ENCODE measurements around the gene TOR4A. TPM values are rescaled to one million over a fixed set of nuclear protein-coding genes. Genes with fewer than 3 reads are reported as not detected.

TOR4A gene
- 1 to 10 TPM; 2.1 to 5.8 (median 5.5) TPM for polyA plus RNA-seq

DNA sequence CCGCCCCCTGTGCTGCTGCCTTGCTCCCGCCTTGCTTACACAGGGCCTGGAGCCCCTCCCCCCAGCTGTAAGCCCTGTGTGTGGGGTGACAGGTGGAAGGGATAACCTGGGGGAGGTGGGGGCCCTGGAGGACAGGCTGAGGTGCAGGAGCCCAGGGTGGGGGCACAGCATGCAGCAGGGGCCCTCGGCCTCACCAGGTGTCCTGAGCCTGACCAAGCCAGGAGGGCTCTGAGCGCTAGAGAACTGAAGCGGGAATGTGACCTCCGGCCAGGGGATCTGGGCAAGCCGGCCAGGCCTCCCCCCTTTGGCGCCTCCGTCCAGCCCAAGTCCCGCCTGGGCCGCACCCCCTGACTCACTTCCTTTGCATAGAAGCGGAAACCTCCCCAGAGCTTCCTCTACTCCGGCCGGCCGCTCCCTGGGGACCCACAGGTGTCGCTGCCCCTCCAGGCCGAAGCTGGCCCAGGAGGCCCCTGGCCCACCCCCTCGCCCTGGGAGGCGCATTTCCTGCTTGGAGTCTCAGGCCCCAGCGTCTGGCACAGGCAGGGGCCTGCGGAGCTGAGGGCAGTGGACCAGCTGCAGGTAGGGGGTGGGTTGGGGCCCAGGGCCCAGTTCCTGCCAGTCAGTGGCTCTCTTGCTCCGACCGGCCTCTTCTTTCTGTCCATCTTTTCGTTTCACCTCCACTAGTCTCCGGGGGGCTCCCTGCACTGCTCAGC lies at the start of gene TOR4A:
Gene TOR4A, plus strand, starts transcription at position 398 of the 713 bp plus-strand sequence. CDS start 964 bp downstream, outside the sequence.
- WGBS, 3 donors: 3 to 17% (median 4%) methylated on average over 24 to 25 of the region's 25 CpGs
- no peak within 1 kb of the TSS for H3K27ac ChIP-seq (ENCODE audit: low read depth, low read length)

DNA sequence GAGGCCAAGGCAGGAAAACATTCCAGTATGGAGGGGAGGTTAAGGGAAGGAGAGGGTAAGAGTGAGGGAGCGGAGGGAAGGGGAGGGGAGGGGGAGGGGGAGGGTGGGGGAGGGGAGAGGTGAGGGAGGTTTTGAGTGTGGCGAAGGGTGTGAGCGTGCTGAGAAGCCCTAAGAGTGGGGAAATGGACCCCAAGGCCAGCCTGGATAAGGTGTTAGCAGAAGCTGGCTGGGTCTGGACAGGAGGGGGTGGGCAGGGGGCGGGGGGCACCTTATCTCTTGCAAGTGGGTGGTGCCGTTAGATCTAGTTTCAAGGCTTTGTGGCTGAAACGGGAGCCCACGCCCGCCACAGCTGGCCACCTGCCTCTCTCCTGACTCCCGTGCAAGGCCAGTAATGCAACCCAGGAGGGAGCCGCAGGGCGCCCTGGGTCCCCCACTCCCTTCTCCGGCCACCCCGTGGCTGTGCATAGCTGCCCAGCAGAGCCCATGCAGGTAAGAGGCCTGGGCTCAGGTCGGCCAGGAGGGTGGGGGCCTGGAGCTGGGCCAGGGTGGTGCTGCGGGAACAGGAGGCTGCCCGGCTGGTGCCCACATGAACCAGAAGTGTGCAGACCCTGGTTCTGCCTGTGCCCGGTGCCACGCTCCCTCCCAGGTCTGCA lies 49.5 kb upstream of the TOR4A start:
- H3K27ac ChIP-seq (ENCODE audit: low read depth, low read length): no peak overlapping the region
- WGBS, 3 donors: 25 to 43% (median 33%) methylated on average over 18 of the region's 18 CpGs

DNA sequence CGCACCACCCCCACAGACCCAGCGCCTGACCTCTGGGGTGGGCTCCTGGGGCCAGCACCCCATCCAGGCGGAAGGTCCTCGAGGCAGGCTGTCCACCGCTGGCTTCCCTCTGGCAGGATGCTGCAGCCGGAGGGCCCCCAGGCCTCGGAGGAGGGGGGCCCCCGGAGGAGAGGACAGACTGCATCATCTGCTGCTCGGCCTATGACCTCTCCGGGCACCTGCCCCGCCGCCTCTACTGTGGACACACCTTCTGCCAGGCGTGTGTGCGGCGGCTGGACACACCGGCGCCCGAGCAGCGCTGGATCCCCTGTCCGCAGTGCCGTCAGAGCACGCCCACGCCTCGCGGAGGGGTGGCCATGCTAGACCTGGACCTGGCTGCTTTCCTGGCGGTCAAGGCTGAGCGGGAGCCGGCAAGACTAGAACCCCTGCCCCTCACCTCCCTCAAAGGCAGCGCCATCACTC lies 49.0 kb upstream of the TOR4A start:
- WGBS, 3 donors: 53 to 57% (median 56%) methylated on average over 27 to 29 of the region's 29 CpGs
- H3K27ac ChIP-seq (ENCODE audit: low read depth, low read length): no peak overlapping the region

DNA sequence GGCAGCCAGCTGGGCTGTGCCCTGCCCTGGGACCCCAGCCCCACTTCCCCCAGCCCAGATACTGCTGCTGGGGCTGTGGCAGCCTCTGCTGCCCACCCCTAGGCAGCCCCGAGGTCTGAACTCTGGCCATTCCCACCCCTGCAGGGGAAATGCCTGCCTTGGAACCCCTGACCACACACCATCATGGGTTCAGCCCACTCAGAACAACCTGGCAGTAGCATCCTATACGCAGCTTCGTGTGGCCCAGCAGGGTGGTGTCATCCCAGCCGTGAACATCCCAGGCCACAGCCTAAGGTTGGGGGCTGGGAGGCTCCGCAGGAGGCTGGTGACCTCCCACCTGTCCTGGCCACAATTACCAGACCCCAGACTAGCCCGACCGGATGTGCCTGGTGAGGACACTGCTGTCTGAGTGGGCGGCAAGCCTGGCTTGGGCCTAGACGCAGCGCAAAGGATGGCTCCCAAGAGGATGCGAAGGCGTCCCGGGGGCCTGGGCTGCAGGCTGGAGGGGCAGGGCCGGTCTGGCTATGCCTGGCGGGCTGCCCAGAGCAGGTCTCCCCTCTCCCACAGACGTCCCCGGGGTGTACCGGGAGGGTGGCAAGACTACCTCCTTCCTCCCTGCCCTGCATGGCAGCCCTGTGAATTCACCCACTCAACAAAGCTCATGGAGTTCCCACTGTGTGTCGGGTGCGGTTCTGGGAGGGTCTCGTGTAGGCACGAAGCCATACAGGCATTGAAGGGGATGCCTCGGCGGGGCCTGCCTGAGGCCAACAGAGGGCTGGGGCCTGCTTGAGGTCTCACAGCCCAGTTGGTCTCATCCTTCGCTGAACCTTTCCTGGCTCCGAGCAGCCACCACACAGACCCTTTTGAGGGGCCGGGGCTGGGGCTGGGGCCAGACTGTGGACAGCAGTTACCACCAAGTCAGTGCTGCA lies 48.3 kb upstream of the TOR4A start:
- 59 to 73% (median 61%) methylated on average over 26 to 27 of the region's 27 CpGs for WGBS, 3 donors
- no peak overlapping the region for H3K27ac ChIP-seq (ENCODE audit: low read depth, low read length)

DNA sequence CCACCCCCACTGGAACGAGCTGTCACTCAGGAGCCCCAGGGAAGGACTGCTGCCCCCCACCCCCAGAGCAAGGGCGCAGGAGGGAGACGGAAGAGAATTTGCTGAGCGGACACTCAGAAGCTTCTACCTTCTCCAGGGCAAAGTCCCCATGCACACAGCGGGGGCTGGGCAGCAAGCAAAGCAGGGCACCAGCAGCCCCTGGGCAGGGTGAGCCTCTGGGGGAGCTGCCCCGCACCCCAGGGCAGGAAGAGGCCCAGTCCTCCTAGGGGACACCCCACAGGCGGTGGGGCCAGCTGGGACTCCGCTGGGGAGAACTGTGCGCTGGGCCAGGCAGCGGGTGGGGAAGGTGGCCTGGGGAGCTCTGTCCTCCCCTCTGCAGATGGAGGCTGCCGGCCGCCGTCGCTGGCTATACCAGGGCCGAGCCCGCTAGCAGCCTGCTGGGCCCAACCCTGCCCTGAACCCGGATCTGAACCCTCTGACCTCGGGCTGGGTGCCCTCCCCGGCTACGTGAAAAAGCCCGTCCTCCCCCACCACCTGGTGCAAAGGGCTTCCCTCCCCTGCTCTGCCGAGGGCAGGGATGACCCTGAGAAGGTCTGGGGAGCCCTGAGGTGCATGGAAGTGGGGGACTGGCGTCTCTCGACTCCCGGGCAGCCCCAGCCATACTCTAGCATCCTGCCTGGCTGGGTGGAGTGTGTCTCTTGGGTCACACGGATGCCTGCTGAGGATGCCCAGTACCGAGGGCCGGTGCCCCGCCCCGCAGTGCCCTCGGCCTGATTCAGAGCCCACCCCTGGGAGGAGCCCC lies 47.4 kb upstream of the TOR4A start:
- no peak overlapping the region for H3K27ac ChIP-seq (ENCODE audit: low read depth, low read length)
- WGBS, 3 donors: 57 to 63% (median 59%) methylated on average over 24 to 31 of the region's 31 CpGs

DNA sequence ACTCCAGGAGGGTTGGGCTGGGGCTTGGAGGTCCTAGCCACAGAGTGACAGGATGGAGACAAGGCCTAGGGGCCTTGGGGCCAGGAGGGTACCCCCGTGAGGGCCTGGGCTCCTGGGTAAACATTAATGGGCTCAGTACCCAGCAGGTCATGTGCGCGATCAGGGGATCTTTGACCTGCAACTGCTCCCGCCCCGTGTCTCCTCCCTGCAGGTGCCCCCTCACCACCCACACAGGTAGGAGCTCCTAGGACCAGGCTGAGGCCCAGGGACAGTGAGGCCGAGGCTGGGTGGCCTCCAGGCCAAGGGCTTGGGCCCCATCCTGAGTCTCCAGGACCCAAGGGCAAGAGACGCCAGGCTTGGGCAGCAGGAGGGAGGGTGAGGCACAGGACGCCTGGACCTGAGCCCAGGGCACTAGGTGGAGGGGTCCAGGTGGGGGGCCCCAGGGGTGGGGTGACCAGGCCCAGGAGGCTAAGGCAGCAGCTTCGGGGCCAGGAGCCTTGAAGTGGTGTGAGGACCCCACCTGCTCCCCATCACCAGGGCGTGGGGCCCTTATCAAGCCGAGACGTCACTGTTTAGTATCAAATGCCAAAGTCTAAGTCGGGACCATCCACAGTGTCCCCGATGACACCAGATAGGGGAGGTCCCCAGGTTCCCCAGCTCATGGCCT lies 46.7 kb upstream of the TOR4A start, which contains the start of gene SLC34A3:
Gene SLC34A3, plus strand, starts transcription at position 197 of the 667 bp plus-strand sequence. CDS start 802 bp downstream, outside the sequence.
- WGBS, 3 donors: 62 to 72% (median 72%) methylated on average over 14 of the region's 14 CpGs
- H3K27ac ChIP-seq (ENCODE audit: low read depth, low read length): no peak within 1 kb of the TSS

DNA sequence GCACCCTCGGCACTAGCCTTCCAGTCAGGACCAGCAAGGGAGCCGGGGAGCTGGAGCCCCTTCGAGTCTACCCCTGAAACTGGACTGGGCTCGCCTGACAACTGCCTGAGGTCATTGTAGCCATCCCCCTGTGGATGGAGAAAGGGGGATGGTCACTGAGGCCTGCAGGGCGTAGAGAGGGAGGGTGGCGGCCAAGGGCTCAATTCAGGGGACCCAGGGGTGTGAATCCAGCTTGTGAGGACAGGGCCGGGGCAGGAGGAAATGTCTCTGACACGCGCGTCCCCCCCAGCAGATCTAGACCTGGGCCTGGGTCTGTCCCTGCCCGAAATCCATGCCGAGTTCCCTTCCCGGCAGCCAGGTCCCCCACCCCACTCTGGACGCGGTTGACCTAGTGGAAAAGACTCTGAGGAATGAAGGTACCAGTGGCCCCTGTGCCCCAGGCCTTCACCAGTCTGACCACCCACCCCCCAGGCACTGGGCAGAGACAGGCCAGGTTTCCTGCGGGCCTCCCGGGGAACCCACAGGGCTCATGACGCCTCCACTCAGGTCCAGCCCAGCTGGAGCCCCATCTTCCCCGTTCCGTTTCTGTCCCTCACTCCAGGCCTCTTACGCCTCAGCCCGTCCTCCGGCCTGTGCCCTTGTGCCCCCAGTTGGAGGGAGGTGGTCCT lies 46.0 kb upstream of the TOR4A start:
- 79 to 89% (median 81%) methylated on average over 22 to 23 of the region's 23 CpGs for WGBS, 3 donors
- no peak overlapping the region for H3K27ac ChIP-seq (ENCODE audit: low read depth, low read length)

DNA sequence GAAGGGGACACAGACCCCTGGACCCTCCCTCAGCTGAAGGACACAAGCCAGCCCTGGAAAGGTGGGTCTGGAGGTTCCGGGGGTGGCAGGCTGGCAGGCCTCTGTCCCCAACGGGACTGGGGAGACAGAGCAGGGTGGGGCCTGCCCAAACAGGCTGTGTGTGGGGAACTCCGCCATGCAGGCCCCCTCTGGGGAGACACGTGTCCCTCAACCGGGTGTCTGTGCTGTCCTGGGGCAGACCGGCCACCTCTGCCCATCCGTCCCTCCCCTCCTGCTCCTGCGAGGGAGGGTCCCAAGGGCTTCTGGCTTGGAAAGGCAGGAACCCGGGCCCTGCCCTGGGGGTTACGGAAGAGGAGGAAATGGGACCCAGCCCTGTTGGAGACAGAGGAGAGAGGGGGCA lies 45.4 kb upstream of the TOR4A start:
- WGBS, 3 donors: 57 to 78% (median 69%) methylated on average over 10 of the region's 10 CpGs
- H3K27ac ChIP-seq (ENCODE audit: low read depth, low read length): no peak overlapping the region

DNA sequence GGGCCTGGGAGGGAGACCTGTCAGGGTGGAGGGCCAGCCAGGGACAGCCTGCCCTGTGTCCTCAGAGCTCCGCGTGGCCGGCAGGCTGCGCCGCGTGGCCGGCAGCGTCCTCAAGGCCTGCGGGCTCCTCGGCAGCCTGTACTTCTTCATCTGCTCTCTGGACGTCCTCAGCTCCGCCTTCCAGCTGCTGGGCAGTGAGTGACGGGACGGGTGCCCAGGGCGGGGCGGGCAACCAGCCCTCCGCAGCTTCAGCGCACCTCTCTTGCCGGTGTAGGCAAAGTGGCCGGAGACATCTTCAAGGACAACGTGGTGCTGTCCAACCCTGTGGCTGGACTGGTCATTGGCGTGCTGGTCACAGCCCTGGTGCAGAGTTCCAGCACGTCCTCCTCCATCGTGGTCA lies 45.0 kb upstream of the TOR4A start:
- 66 to 87% (median 75%) methylated on average over 21 to 24 of the region's 24 CpGs for WGBS, 3 donors

DNA sequence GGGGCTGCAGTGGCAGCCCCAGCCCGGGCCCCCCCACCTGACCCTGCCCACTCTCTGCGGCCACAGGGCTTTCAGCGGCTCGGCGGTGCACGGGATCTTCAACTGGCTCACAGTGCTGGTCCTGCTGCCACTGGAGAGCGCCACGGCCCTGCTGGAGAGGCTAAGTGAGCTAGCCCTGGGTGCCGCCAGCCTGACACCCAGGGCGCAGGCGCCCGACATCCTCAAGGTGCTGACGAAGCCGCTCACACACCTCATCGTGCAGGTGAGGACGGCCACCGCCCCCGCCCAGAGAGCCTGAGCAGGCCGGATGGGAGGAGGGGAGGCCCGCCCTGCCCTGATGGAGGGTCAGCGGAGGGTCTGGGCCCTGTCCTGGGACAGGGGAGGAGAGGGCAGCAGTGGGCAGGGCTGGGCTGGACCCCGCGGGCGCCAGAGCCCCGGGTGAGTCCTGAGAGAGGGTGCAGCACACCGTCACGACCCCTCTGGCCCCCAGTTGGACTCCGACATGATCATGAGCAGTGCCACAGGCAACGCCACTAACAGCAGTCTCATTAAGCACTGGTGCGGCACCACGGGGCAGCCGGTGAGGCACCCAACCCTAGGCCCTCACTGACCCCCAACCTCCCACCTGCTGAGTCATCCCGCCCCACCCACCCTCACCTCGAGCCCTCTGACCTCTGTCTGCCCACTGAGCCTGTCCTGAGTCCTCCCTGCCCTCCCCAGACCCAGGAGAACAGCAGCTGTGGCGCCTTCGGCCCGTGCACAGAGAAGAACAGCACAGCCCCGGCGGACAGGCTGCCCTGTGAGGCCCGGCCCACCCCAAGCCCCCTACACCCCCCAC lies 44.2 kb upstream of the TOR4A start:
- WGBS, 3 donors: 69 to 78% (median 74%) methylated on average over 26 to 40 of the region's 40 CpGs
- H3K27ac ChIP-seq (ENCODE audit: low read depth, low read length): no peak overlapping the region

More for the DNA sequence above, 45.0 kb upstream of the TOR4A start:
- H3K27ac ChIP-seq (ENCODE audit: low read depth, low read length): no peak overlapping the region

DNA sequence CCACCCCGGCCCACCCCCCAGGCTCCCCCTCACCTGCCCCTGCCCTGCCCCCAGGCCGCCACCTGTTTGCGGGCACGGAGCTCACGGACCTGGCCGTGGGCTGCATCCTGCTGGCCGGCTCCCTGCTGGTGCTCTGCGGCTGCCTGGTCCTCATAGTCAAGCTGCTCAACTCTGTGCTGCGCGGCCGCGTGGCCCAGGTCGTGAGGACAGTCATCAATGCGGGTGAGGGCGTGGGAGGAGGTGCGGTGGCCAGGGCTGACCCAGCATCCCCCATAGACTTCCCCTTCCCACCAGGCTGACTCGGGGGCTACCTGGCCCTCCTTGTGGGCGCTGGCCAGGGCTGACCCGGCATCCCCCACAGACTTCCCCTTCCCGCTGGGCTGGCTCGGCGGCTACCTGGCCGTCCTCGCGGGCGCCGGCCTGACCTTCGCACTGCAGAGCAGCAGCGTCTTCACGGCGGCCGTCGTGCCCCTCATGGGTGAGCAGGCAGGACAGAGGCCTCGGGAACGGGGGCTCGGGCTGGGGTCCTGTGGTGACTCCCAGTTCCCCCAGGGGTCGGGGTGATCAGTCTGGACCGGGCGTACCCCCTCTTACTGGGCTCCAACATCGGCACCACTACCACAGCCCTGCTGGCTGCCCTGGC lies 43.4 kb upstream of the TOR4A start:
- WGBS, 3 donors: 47 to 54% (median 49%) methylated on average over 32 to 40 of the region's 40 CpGs
- H3K27ac ChIP-seq (ENCODE audit: low read depth, low read length): no peak overlapping the region

DNA sequence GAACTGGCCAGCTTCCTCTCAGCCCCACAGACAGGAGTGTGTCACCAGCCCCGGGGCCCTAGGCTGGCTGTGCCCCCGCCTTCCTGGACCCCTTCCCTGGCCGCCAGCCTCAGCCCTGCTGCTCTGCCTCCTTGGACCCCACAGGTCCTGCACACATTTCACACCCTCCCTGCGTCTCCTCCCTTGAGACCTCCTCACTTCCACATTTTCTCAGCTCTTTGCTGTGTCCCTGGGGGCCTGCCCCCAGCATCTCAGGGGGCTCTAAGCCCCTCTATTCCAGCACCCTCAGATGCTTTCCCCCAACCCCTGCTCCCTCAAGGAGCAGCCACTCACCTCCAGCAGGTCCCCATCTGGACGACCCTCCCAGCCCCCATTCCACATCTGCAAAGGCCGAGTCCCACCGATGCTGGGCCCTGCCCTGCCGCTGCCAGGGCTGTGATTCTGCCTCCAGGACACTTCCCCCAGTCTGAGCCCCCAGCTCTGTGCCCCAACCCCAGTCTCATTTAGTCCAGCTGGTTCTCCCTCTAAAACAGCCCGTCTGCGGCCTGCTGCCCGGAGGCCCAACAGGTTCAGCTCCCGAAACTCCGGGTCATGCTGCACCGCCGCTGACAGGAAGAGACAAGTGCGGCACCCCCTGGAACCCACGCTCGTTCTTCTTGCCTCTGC lies 42.6 kb upstream of the TOR4A start:
- WGBS, 3 donors: 65 to 82% (median 72%) methylated on average over 17 to 18 of the region's 18 CpGs
- H3K27ac ChIP-seq (ENCODE audit: low read depth, low read length): no peak overlapping the region

DNA sequence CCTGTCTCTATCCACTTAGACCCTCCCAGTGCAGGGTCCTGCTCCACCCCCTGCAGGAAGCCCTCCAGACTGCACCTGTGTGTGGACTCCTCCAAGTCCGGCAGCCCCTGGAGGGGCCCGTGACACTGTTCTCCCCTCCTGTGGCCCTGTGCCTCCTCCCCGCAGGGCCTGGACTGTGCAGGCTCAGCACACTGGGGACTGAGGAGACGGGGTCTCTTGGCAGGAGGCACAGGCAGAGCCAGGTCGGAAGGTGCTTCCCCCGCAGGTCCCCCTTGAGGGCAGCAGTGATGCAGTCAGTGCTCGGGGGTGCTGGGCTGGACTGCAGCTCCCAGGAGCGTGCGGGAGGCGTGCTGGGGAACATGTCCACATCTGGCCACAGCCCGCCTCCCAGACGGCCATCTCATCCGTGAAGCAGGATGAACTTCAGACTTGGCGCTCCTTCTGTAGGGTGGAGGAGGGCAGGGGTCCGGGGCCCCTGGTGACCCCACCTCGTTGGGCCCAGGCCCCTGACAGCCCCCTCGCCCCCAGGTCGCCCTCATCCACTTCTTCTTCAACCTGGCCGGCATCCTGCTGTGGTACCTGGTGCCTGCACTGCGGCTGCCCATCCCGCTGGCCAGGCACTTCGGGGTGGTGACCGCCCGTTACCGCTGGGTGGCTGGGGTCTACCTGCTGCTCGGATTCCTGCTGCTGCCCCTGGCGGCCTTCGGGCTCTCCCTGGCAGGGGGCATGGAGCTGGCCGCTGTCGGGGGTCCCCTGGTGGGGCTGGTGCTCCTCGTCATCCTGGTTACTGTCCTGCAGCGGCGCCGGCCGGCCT lies 41.9 kb upstream of the TOR4A start:
- no peak overlapping the region for H3K27ac ChIP-seq (ENCODE audit: low read depth, low read length)
- 61 to 67% (median 66%) methylated on average over 28 to 35 of the region's 35 CpGs for WGBS, 3 donors

DNA sequence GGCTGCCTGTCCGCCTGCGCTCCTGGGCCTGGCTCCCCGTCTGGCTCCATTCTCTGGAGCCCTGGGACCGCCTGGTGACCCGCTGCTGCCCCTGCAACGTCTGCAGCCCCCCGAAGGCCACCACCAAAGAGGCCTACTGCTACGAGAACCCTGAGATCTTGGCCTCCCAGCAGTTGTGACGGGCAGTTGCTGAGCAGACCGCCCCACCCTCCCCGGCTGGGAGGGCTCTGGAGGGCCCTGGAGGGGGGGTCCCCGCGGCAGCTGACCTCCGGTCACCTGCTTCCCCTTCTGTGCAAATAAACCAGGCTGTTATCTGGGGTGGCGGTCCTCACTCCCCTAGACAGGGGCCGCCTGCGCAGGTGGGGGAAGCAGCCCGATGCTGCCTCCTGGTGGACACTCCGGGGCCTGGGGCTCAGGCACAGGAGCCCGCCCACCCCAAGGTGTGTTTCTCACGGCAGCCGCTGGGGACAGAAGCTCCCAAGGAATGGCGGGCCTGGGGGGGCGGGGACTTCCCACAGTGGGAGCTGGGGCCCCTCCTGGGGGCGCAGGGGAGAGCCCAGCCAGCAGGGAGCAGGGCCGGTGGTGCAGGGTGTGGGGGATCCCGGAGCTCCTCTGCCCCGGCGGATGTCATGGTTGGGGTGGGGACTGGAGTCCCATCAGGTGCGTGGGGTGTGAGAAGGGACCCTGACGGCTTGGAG lies 41.1 kb upstream of the TOR4A start:
- H3K27ac ChIP-seq (ENCODE audit: low read depth, low read length): no peak overlapping the region
- 8 to 10% (median 9%) methylated on average over 30 to 31 of the region's 31 CpGs for WGBS, 3 donors

Measured in adipose tissue (tissue), 3 donors.